GM19043 (cell line): ENCODE data around the gene VAMP3.

Source experiments
- ATAC-seq: cut with Tn5 transposase; IDR thresholded peaks from one replicate; pipeline ENCODE4 v1.9.1; 2021; ENCODE audit warnings: low read depth; ENCODE audit not compliant: unreplicated experiment

The VAMP3 gene

GRCh38 chr1:7810395-7810794 is 39.3 kb downstream of the VAMP3 start:
- no peak for ATAC-seq

DNA sequence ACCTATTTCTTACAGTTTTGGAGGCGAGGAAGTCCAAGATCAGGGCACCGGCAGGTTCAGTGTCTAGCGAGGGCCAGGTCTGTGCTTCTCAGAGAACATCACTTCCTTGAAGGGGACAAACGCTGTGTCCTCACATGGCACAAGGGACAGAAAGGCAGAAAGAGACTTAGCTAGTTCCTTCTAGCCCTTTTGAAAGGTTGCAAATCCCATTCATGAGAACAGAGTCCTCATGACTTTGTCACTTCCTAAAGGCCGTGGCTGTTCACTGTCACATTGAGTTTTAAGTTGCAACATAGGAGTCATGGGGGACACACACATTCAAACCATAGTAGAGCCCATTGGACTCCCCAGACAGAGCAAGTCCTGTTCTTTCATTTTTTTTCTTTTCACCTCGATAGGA is 40.4 kb downstream of the VAMP3 start:
- ATAC-seq = no peak

DNA sequence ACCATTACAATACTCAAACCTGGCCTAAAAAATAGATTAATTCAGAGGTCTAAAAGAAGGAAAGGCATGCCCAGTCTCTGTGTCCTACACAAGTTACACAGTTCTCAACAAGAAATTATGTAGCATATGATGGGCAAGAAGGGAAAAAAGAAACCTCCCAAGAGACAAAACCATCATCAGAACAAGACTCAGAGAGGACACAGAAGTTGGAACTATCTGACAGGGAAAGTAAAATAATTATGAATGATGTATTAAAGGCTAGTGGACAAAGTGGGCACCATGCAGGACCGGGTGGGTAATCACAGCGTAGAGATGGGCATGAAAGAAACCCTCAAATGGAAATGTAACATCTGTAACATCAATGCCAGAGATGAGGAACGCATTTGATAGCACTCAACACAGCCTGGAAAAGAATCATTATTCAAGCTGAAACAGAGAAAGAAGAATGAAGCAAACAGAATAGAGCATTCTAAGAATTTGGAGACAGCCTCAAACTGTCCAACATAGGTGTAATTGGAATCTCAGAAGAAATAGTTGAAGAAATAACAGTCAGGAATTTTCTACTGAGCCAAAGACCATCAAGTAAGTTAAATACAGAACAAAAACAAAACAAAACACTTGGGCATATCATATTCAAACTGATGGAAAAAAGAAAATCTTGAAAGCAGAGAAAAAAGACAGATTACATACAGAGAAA is 42.7 kb downstream of the VAMP3 start:
- no peak for ATAC-seq

DNA sequence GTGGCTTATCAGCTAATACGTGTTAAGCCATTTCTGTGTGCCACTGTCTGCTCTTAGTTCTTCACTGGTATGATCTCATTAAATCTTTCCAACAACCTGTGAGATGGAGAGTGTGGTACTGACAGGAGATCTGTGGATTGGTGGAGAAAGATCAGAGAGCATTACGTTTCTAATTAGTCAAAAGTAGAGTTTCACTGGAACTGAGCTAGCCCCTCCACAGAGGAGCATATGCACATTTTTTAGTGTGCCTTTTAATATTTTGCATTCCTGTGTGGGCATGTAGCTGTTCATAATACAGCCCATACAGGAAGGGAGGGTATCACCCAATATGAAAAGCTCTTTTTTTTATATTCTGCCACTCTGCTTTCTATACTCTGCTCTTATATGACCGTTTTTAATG is 50.2 kb downstream of the VAMP3 start:
- ATAC-seq = no peak

DNA sequence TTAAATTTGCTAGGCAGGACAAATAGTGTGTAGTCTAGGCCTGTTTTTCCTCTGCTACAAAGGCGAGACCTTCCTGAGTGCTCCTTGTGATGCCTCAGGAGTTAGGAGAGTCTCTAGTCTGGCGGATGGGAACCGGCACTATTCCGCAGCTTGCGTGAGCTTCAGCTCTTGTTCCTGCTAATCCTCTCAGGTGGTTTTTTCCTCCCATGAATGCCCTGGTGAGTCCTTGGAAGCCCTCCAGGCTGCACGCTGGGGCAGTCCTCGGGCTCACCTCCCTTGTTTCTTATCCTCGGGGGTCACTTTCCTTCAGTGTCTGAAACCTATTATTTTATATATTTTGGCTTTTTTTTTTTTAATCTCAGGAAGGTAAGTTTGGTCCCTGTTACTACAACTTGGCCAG is 53.6 kb downstream of the VAMP3 start:
- ATAC-seq = no peak

- ATAC-seq = no peak
Measured at GRCh38 chr1:7826363-7826762, 55.3 kb downstream of the VAMP3 start.

DNA sequence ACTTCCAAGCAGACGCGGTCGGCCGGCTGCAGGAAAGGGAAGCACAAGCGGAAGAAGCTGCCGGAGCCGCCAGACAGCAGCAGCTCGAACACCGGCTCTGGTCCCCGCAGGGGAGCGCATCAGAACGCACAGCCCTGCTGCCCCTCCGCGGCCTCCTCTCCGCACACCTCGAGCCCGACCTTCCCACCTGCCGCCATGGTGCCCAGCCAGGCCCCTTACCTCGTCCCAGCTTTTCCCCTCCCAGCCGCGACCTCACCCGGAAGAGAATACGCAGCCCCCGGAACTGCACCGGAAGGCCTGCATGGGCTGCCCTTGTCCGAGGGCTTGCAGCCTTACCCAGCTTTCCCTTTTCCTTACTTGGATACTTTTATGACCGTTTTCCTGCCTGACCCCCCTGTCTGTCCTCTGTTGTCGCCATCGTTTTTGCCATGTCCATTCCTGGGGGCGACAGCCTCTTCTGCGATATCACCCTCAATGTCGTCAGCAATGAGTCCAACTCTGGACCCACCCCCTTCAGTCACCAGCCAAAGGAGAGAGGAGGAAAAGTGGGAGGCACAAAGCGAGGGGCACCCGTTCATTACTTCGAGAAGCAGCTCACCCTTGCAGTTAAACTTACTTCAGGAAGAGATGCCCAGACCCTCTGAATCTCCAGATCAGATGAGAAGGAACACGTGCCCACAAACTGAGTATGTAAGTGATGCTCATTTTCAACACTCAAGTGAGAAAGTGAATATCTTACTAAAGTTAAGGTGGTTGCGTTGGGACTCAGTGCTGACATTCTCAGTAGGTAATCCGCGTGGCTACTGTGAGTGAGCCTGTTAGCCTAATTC is 56.2 kb downstream of the VAMP3 start:
- no peak for ATAC-seq
